Omental fat pad (tissue), 4 donors: ENCODE measurements around the gene NXPH3. TPM values are rescaled to one million over a fixed set of nuclear protein-coding genes. Genes with fewer than 3 reads are reported as not detected.

Source experiments
- ATAC-seq: fragments of 150-250 bp; one replicate; pipeline ENCODE4 v1.9.1; 2016; ENCODE audit warnings: mild to moderate bottlenecking, moderate library complexity; ENCODE audit not compliant: low FRiP score
- DNase-seq: peaks from one replicate; pipeline ENCODE4 v3.0.0-alpha.2; 2019; ENCODE audit warnings: low spot score
- total RNA-seq, 4 donors: library from RNA; depleted of rRNA; stranded (reverse); fragments of >200 nt; gene quantifications; one replicate each; pipeline ENCODE4 v1.1.0, GENCODE V29; 2016
- TF ChIP-seq, protein P1 (sequence below), 3 donors: fragments of 450-650 bp; IDR thresholded peaks; one replicate each; pipeline ENCODE4 v1.5.1; 2016 to 2017; ENCODE audit warnings: antibody characterized with exemption in 3 of 3, mild to moderate bottlenecking in 3 of 3, moderate library complexity in 2 of 3

NXPH3 gene
- total RNA-seq, 4 donors from 2014 or later, result 2.9 to 7.4 (median 5.8) TPM

DNA sequence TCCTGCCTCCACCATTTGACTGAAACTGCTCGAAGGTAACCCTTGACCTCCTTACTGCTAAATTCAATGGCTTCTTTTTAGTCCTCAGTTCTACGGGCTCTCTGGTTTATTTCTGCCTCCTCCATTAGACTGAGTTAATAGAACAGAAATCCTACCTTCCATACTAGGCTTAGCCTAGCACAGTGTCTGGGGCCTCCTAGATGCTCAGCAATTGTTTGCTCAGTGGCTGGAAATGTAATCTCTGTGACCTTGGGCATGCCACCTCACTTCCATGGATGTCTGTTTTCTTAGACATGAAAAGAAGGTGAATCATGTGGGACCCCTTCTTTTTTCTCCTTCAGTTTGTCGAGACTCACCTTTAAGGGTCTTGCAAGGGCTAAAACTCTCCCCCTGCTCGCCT lies 19.7 kb downstream of the NXPH3 start:
- TF ChIP-seq, protein P1, sequence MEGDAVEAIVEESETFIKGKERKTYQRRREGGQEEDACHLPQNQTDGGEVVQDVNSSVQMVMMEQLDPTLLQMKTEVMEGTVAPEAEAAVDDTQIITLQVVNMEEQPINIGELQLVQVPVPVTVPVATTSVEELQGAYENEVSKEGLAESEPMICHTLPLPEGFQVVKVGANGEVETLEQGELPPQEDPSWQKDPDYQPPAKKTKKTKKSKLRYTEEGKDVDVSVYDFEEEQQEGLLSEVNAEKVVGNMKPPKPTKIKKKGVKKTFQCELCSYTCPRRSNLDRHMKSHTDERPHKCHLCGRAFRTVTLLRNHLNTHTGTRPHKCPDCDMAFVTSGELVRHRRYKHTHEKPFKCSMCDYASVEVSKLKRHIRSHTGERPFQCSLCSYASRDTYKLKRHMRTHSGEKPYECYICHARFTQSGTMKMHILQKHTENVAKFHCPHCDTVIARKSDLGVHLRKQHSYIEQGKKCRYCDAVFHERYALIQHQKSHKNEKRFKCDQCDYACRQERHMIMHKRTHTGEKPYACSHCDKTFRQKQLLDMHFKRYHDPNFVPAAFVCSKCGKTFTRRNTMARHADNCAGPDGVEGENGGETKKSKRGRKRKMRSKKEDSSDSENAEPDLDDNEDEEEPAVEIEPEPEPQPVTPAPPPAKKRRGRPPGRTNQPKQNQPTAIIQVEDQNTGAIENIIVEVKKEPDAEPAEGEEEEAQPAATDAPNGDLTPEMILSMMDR (IDR thresholded peaks at IDR 0.05), result no peak
- no peak for DNase-seq
- ATAC-seq, result no peak

DNA sequence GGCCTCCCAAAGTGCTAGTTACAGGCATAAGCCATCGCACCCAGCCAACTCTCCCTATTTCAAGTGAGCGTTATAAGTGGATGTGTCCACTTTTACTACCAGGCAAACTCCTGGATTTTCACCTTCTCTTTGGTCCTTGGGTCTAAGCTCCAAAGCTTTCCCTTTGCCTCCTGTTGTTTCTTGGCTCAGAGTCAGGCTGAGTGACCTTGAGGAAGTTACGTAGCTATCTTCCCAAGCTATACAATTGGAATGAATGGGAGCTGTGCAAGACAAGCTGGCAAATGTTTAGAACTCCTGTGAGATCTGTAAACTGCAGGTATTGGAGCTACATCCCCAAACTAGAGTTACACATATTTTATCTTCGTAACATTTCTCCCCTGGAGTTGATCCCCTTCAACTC lies 20.3 kb downstream of the NXPH3 start:
- DNase-seq (no peak), ATAC-seq (no peak)
- TF ChIP-seq, protein P1 (IDR thresholded peaks at IDR 0.05), result no peak

DNA sequence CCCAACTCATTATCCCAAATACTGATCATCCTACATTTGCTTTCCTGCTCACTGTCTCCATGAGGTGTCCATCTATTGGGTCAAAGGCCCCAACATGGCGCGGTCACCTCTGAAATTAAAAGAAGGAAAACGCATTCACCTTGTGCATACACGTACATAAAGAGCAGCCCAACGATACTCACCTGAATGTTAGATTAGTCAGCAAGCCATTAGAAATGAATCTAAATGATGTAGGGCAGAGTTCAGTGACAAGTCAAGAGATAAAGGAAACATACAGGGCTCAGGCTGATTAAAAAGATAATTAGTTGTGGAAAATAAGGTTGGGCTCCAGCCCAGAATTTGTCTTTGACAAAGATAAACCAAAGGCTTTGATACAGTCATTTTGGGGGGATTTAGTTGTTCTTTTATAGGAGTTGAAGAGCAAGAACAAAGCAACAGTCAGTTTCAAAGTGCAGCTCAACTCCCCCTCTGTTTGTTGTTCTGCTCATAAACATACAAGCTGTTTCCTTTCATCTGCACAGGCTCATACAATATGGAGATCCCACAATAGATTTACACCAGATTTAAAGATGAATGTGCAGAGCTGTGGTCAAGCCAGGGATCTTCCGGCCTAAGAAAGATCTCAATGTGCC lies 21.1 kb downstream of the NXPH3 start:
- TF ChIP-seq, protein P1 (IDR thresholded peaks at IDR 0.05), result no peak
- no peak for DNase-seq
- ATAC-seq, result no peak

DNA sequence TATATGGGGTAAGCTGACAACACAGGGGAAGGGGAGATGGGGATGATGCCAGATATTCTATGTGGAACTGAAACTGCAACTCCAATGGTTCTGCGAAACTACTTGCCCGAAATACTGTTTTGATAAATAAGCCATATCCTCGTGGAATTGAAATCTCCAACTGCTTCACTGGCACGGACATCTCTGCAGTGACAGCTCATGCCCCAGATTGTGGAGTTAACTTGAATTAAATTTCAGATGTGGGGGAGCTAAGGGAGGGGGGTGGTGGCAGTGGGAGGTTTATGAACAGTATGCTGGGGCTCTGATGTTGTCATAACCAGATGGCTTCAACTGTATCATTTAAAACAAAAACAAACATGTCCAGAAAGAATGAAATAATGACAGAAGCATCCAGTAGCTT lies 21.8 kb downstream of the NXPH3 start:
- DNase-seq (no peak), ATAC-seq (no peak)
- TF ChIP-seq, protein P1 (IDR thresholded peaks at IDR 0.05), result no peak

DNA sequence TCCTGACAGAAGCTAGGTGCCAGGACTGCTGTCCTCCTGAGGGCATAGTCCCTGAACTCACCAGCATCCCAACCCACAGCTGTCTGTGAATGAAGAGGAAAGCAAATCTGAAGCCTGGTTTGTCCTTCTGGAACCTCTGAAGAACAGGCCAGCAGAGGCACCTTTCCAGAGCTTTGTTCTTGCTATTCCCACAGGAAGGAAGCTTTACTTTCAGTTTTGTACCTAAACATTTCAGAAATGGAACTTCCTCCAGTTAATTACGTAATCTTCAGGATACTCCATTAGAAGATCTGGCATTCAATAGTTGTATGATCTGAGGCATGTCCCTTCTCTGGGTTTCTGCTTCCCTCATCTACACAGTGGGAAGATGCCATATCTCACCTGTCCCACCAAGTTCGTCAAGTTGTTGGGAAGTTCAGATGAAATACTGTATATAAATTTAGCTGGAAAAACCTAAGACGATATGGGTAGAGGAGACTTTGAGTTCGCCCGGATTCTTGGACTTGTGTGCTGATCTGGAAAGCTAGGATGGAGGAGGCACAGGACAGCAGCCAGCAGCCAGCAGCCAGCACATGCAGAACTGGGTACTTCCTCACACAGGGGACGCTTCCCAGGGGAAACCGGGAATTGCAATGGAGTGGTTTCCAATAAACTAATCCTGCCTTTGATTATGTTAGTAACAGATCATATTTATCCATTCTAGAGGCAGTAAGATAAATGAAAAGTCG lies 22.4 kb downstream of the NXPH3 start:
- TF ChIP-seq, protein P1 (IDR thresholded peaks at IDR 0.05), result no peak
- DNase-seq (no peak), ATAC-seq (no peak)

DNA sequence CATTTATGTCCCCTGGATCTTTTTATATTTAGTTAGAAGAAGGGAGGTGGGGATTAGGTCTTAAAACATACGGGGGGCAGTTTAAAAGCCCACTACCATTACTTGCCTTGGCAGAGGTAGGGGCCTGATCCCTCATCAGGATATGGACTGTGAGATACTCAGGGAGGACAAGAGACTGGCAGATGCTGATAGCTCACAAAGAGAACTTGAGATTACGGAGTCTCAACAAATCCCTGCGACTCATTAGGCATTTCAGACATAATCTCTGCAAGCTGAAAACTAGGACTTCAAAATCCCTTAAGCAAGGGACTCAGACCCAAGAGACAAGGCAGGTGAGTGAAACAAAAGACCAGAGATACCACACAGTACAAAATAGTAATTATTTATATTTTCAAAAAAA lies 23.2 kb downstream of the NXPH3 start:
- DNase-seq, result no peak
- TF ChIP-seq, protein P1 (IDR thresholded peaks at IDR 0.05), result no peak
- no peak for ATAC-seq

DNA sequence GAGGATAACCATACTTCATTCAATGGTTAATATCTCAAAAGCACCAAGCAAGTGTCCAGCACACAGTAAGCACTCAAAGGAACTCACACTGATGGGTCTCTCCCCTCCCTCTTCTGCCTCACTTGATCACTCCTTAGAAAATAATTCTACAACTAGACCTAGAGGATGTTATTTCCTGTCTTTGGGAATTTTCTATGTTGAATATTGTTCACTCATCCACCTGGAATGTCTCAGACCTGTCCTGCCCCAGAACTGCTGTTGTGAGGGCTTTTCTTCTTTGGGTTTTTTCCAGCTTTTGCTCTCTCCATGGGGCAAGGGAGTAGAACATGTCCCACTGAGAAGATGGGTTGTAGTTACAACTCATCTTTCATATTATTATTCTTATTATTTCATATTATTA lies 25.3 kb downstream of the NXPH3 start:
- ATAC-seq (no peak), DNase-seq (no peak)
- TF ChIP-seq, protein P1 (IDR thresholded peaks at IDR 0.05), result no peak
